DMS153 treated with DMSO at 0.1 percent for 48 hours (cell line): ENCODE measurements around the gene TMEM209.
"Not testable (repeated sequence)": the region's sequence is repeated elsewhere in the genome, so short reads cannot be mapped to it uniquely, and the experiment has no call there.

Experiments used
- DNase-seq: peaks from one replicate; lab custom pipeline; 2025; ENCODE audit not compliant: unreplicated experiment; lab: John Stamatoyannopoulos, UW

The TMEM209 gene

DNA sequence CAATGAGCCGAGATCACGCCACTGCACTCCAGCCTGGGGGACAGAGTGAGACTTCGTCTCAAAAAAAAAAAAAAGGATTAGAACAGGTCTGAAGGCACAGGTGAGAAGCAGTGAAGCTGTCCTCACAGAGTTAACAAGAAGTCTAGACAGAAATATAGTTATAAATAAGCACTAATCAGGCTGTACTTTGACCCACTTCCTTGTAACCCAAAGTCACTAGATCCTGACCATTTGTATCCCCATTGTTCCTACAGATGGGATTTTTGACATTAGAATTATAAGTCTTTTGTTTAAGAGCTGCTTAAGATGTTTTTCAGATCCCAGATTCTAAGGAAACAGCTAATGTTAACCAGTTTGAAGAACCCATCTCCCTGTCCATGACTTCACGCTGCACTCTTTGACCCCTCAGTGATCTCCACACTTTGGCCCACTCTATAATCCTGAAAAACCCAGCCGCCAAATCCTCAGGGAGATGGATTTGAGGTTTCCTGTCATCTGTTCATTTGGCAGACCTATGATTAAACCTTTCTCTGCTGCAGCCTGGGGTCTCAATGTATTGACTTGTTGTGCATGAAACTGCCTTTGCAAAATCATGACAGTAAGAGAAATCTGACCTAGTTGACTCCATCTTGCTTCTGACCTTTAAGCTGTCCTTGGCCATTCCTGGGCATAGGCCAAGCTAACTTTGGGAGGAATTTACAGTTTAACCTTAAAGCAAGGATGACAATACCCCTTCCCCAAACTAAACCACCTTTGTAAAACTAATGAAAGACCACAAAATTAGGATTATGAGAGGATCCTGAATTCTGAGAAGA, 13.8 kb upstream of the TMEM209 start:
- no peak for DNase-seq

DNA sequence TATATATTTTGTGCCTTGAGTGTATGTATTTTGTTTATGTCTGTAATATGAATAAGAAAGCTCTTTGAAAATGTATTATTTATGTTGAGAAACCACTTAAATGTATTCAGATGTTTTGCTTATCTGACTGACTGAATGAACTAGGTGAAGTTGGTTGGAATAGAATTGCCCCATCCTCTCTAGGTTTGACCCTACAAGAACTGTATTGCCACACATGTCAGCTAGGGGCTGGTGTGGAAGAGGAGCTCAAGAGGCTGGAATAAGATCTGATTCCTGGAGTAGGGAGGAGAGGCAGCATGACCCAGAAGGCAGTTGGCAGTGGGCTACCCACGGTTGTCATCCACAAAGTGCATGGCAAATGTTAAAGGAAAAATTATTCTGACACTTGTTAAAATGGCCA, 11.5 kb upstream of the TMEM209 start:
- no peak for DNase-seq

DNA sequence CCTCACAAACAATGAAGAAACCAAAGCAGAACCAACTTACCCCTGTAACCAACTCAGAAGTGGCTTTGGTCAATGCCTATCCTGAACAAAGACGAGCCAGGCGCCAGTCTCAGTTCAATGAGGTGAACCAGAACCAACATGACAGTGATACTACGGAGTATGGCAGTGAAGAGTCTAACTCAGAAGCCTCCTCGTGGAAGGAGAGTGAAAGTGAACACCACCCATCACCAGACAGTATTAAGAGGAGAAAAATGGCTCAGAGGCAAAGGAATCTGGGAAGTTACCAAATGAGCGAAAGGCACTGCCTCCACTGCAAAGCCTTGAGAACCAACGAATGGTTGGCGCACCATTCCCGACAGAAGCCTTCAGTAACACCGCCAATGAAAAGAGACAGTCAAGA, 10.8 kb upstream of the TMEM209 start:
- no peak for DNase-seq

DNA sequence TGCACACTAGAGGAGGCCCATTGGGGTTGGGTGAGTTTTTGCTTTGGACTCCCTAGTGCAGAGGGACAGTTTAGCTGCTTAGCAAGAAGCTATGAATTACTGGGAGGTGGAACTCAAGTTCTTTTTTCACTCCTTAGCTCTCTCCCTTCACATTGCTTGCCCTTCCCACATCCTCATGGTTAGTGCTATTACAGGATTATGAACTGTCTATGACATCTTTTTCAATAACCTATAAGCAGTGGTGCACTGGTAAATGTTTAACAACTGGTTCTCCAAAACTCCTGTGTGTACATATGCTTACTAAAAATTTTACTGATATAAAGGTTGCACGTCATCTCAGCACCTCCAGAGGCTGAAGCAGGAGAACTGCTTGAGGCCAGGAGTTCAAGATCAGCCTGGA, 8.6 kb upstream of the TMEM209 start:
- no peak for DNase-seq

DNA sequence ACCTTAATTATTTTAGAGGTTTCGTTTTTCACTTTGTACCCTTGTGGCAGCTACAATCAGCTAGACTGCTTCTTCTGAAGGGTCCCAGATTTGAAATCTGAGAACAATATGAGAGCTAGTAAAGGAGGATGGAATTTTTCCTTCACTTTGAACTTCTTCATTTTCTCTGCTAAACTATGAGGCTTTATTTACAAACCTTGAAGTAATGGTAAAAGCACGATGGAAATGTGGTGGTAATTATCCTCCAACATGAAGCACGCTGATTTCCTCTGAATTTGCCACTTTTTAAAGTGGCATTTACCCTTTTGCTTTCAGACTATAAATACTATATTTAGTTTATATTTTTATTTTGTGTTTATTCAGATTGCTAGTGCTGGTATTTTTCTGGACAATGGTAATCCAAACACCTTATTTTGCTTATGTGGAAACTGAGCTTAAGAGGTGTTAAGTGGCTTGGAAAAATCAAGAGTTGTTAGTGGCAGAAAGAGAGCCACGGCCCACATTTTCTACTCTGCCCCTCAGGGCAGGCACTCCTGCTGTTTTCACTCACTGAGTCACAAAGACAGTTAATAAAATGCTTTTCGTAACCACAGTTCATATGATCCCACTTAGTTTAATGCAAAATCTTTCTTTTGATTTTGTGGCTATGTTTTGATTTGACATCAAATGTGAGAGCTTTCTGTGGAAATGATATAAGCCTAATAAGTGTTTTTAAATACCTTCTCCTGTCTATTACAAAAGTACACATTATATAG, 5.2 kb upstream of the TMEM209 start:
- no peak for DNase-seq

DNA sequence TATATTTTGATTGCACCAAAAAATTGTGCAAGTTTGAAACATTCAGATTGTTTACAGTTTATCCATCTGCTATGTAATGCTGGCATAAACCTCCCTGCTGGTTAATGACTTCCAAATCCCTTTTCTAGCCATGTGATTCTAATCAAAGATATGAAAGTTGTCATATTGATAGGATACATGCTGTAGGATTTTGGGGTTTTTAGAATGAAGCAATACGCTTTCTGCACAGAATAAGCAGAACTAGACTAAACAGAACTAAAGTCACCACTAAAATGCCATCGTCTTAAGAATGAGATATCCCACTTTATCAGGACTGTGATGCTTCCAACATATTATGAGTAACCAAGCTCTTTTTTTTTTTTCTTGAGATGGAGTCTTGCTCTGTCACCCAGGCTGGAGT, 3.3 kb upstream of the TMEM209 start:
- DNase-seq, result no peak

DNA sequence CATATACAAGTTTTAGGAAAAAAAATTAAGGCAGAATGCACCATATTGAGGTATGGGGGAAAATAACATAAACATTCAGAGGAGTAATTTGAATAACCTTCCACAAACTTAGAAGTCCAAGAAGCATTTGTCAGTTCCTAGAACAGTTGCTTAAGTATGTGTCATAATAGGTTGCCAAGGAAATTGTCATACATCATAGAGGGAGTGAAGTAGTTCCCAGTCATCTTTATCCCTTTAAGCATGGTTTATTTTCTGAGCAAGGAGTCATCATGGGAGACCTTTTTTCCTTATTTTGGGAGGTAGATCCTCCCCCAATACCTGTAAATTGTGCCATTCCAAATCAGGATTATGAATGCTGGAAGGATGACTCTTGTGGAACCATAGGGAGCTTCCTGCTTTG, 2.4 kb upstream of the TMEM209 start, which contains the start of gene SSMEM1:
Gene SSMEM1, plus strand, starts transcription at position 219 of the 400 bp plus-strand sequence. Its CDS starts 51 bp downstream, at position 270.
- DNase-seq, result no peak

DNA sequence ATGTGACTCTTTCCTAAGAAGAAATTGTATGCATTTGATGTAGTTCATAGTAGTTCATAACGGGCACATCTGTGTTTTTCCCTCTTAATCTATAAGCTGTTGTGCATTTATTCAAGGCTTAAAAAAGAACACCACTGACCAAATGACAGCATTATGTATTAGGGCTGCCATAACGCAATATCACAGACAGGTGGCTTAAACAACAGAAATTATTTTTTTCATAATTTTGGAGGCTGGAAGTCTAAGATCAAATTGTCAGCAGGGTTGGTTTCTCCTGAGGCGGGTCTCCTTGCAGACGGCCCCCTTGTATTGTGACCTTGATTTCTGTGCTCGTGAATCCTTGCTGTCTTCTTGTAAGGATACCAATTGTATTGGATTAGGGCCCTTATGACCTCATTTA, 1.8 kb upstream of the TMEM209 start:
- no peak for DNase-seq

DNA sequence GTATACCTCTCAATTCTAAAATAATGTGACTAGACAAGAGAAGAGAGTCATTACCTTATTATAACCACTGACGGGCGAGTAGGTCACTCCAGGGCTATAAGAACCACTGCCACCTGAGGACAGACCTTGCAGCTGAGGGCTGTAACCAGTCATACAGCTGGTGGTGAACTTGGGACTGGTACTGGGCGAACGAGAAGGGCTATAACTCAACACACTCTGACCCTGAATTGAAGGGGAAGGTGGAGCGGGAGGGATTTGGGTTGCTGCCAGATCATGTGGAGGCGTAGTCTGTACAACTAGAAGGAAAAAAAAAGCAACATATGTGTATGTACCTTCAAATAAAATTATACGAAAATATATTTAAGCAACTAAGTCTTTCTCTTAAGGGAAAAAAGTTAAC, 3.4 kb downstream of the TMEM209 start:
- DNase-seq, result no peak

DNA sequence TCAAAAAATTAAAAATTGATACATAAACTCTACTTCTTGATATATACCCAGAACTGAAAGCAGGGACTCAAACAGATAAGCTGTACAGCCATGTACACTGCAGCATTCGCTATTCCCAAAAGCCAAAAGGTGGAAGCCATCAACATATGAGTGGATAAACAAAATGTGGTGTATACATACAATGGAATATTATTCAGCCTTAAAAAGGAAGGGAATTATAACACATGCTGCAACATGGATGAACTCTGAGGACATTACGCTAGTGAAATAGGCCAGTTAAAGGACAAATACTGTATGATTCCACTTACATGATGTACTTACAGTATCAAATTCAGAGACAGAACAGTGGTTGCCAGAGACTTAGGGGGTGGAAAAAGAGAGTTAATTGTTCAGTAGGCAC, 8.1 kb downstream of the TMEM209 start:
- DNase-seq, result no peak

DNA sequence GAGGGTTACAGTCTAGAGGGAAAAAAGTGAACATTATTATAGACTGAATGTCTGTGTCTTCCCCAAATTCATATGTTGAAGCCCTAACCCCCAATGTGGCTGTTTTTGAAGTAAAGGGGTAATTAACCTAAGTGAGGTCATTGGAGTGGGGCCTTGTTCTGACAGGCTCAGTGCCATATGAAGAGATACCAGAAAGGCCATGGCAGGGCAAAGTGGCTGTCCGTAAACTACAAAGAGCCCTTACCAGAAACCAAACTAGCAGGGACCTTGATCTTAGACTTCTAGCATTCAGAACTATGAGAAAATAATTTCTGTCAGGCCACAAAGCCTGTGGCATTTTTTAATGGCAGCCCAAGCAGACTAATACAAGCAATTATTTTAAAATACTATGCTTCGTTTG, 8.7 kb downstream of the TMEM209 start:
- DNase-seq, result no peak

DNA sequence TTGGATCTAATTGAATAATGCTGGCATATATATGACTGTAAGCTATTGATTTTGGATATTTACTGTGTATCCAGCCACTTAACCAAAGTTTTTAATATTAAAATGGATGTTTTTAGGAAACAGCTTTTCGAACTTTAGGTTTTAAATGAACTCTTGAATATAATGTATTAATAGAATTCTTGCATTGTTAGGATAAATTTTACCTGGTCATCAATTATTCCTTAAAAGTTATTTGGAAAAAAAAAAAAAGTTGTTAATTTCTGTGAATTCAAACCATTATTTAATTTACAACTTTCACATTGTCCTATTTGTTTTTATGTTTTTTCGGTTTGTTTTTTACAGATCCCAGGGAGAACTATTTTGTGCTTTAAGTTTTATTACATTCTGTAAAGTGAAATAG, 9.8 kb downstream of the TMEM209 start:
- no peak for DNase-seq

DNA sequence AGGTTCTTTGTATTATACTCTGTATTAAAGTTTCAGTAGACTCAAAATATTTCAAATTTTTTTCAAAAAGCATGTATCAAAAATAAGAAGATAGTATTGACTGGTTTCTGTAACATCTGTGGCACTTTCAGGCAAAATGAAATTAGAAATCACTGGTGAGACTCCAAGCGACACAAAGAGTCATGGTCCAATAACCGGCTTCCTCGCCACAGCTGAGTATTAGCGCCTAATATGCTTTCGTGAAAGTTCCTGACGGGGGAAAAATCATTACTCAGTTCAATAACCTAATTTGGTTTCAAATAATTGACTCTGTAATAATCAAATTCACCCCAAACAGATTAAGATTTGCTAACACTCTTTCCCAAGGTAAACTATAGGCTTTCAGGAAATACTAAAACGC, 13.4 kb downstream of the TMEM209 start:
- no peak for DNase-seq

DNA sequence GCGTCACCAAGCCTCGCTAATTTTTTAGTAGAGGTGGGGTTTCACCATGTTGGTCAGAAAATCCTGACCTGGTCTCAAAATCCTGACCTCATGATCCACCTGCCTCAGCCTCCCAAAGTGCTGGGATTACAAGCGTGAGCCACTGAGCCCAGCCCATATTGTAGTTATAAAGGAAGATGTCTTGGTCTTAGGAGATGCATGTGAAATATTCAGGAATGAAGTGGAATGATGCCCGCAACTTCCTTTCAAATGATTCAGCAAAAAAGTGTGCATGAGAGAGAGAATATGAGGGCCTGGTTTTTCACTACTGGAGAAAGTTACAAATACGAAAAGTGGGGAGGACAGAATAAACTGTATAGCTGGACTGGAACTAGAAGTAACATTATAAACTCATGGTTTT, 15.9 kb downstream of the TMEM209 start:
- no peak for DNase-seq

DNA sequence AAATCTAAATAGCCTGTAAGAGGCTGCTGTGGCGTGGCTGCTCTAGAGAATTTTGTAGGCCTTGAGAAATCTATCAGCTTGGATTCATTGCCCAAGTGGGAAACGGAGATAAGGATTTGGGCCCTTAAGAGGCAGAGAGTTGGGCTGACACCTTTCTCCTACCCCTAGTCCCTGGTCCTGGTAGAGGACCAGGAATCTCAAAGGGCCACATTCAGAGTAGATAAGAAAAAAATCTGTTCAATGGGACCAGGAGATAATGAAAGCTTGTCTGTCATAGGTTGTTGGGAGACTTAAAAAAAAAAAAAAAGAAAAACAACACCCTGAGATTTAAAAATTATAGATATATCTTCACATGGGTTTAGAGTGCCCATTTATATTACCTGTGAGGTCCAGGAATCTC, 17.8 kb downstream of the TMEM209 start:
- DNase-seq, result no peak

DNA sequence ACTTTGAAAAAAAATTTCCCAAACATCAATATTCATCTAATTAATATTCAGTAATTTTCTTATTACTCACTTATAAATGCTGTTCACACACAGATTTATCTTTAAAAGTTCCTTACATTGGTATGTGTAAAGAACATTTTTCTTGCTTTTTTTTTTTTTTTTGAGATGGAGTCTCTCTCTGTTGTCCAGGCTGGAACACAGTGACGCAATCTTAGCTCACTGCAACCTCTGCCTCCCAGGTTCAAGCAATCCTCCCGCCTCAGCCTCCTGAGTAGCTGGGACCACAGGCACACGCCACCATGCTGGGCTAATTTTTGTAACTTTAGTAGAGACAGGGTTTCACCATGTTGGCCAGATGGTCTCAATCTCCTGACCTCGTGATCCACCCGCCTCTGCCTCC, 20.9 kb downstream of the TMEM209 start:
- DNase-seq, result not testable (repeated sequence)

DNA sequence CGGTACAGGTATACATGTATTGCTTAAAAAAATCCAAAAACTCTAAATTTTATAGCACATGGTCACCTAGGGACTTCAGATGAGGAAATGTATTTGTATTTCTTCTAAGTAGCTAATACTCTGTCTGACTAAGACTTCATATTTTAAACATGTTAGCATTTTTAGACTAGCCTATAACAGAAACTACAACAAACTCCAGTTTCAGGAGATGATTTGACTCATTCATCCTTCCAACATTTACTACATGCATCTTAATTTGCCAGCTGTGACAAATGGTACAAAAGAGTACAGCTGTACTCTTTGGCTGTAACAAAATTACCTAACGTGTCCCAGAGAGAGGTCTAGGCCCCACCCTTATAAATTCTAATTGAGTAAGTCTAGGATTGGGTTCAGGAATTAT, 22.2 kb downstream of the TMEM209 start:
- no peak for DNase-seq

DNA sequence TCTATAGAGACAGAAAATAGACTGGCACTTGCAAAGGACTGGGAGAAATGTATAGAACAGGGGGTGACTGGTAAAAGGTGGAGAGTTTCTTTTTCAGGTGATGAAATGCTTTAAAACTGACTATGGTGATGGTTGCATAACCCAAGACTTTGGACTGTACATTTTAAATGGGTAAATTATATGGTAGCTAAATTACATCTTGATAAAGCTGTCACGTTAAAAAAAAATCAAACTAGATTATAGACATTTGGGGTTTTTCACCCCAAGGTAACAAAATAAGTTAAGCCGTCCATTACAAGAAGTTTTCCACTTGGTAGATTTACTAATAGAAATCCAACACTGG, 24.0 kb downstream of the TMEM209 start:
- no peak for DNase-seq

DNA sequence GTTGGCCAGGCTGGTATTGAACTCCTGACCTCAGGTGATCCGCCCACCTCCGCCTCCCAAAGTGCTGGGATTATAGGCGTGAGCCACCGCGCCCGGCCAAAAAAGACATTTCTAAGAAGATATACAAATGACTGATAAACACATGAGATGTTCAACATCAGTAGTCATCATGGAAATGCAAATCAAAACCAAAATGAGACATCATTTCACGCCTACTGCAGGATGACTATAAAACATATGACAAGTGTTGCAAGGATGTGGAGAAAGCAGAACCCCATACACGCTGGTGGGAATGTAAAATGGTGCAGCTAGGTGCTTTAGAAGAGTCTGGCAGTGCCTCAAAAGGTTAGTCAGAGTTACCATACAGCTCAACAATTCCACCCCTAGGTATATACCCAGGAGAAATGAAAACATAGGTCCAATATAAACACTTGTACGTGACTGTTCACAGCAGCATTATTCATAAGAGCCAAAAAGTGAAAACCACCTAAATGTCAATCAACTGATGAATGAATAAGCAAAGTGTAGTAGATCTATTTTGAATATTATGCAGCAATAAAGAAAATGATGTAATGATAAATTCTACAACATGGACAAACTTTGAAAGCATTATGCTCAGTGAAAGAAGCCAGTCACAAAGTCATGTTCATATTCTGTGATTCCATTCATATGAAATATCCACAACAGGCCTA, 24.5 kb downstream of the TMEM209 start:
- DNase-seq, result no peak

DNA sequence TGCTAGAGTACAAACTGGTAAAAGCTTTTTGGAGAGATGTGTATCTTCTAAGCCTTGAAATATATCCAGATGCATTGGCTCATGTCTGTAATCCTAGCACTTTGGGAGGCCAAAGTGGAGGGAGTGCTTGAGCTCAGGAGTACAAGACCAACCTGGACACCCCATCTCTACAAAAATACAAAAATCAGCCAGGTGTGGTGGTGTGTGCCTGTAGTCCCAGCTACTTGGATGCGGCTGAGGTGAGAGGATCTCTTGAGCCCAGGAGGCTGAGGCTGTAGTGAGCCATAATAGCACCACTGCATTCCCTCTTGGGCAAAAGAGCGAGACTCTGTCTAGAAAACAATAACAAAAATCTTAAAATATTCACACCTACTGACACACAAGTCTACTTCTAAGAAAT, 25.6 kb downstream of the TMEM209 start:
- DNase-seq, result no peak

DNA sequence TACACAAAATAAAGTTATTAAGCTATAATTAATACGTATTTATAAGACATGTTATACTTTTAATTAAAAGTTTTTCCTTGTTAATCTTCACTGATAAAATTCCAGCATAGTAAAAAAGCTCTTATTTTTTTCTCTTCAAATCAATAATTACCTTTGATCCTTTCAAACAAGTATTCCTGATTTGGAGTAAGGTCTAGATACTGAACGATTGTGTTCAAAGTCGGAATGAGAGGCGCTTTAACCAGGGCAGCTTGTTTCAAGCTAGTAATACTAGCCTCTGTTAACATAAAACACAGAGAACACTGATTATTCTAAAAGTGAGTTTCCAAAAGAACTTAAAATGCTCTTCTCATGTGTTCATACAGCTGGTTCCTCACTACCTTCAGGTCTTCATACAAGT, 27.0 kb downstream of the TMEM209 start:
- DNase-seq, result no peak
